Thoracic aorta (tissue), 2 donors: ENCODE data around the gene KDSR. TPM values are rescaled to one million over a fixed set of nuclear protein-coding genes. Genes with fewer than 3 reads are reported as not detected.

Experiments
- ATAC-seq: fragments of 150-250 bp; one replicate; pipeline ENCODE4 v1.8.0; 2017; ENCODE audit warnings: low read depth; ENCODE audit not compliant: insufficient number of reproducible peaks, low FRiP score
- DNase-seq: peaks from one replicate; pipeline ENCODE4 v3.0.0-alpha.2; 2020; ENCODE audit warnings: low spot score
- H3K27ac ChIP-seq, 2 donors: fragments of 200-600 bp; sonication (generic); 1 replicate in 1 of 2; 2 replicates in 1 of 2; pipeline ENCODE4 v1.5.1; 2016; ENCODE audit warnings: mild to moderate bottlenecking in 2 of 2, moderate library complexity in 2 of 2
- H3K27me3 ChIP-seq: fragments of 200-600 bp; sonication (generic); replicated peaks from 2 replicates; pipeline ENCODE4 v1.6.0; 2016; ENCODE audit warnings: mild to moderate bottlenecking; ENCODE audit not compliant: insufficient read depth
- H3K36me3 ChIP-seq: fragments of 200-600 bp; sonication (generic); one replicate; pipeline ENCODE4 v1.5.1; 2016
- H3K4me1 ChIP-seq, 2 donors: fragments of 200-600 bp; sonication (generic); 1 replicate in 1 of 2; 2 replicates in 1 of 2; pipeline versions ENCODE4 v1.5.1 to v1.6.0; 2016; ENCODE audit warnings: low read depth in 2 of 2, mild to moderate bottlenecking in 1 of 2; ENCODE audit not compliant: control insufficient read depth in 1 of 2
- H3K4me3 ChIP-seq: fragments of 200-600 bp; sonication (generic); 2 replicates; pipeline ENCODE4 v1.5.1; 2016; ENCODE audit warnings: mild to moderate bottlenecking
- H3K9me3 ChIP-seq: fragments of 200-600 bp; sonication (generic); 2 replicates; pipeline ENCODE4 v1.5.1; 2016
- total RNA-seq, 2 donors: library from RNA; depleted of rRNA; stranded (reverse); fragments of >200 nt; gene quantifications; one replicate each; pipeline versions ENCODE4 v1.1.0 to v1.2.3, GENCODE V29; 2016
- TF ChIP-seq, protein P1 (sequence below): fragments of 200-600 bp; sonication (generic); IDR thresholded peaks from one replicate; pipeline ENCODE4 v1.5.1; 2019; ENCODE audit warnings: antibody characterized with exemption

Gene KDSR
- total RNA-seq, 2 donors from 2014 or later: 46.2 to 72.4 TPM

DNA sequence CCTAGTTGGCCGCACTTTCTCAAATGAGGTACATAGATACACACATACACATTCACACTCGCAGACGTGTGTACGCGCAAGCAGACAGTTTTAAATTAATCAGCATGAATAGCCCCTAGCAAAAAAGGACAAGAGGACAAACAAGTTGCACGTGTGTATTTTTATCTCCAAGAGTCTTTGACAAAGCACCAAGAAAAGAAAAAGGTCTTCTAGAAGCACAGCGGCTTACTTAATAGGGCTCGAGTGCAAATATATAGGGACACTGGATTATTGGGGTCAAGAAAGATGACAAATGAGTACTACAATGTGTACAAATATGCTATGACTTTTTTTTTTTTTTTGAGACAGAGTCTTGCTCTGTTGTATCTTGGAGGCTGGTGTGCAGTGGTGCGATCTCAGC, 45.7 kb downstream of the KDSR start:
- Histone ChIP-seq H3K27me3 (no peaks in the 10 kb centered on the region), H3K9me3 (no peaks in the 10 kb centered on the region), H3K4me1 (peaks cover 8 to 31% of the 10 kb centered on the region in 2 donors), H3K27ac (peak overlapping the region; percentile 66 to 79), H3K4me3 (peak overlapping the region; percentile 92), H3K36me3 (no peaks in the 10 kb centered on the region)
- DNase-seq (no peak), ATAC-seq (no peak)
- TF ChIP-seq, protein P1, sequence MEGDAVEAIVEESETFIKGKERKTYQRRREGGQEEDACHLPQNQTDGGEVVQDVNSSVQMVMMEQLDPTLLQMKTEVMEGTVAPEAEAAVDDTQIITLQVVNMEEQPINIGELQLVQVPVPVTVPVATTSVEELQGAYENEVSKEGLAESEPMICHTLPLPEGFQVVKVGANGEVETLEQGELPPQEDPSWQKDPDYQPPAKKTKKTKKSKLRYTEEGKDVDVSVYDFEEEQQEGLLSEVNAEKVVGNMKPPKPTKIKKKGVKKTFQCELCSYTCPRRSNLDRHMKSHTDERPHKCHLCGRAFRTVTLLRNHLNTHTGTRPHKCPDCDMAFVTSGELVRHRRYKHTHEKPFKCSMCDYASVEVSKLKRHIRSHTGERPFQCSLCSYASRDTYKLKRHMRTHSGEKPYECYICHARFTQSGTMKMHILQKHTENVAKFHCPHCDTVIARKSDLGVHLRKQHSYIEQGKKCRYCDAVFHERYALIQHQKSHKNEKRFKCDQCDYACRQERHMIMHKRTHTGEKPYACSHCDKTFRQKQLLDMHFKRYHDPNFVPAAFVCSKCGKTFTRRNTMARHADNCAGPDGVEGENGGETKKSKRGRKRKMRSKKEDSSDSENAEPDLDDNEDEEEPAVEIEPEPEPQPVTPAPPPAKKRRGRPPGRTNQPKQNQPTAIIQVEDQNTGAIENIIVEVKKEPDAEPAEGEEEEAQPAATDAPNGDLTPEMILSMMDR: no peak

DNA sequence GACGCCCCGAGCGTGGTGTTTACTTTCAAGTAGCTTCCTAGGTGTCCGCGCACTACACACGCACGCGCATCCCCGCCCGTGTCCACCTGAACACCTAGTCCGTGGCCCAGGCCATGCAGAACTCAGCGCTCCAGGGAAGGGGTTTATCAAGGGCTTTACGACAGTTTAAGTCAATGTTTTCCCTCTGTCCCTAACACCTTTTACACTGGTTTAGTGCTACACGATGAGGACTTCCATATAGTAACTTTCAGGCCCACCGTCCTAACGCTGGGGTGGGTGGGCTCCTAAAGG, 46.1 kb downstream of the KDSR start:
- Histone ChIP-seq H3K4me3 (peak overlapping the region; percentile 92), H3K36me3 (no peaks in the 10 kb centered on the region), H3K9me3 (no peaks in the 10 kb centered on the region), H3K4me1 (peaks cover 8 to 35% of the 10 kb centered on the region in 2 donors), H3K27ac (peak overlapping the region; percentile 66 to 79), H3K27me3 (no peaks in the 10 kb centered on the region)
- TF ChIP-seq, protein P1: no peak
- ATAC-seq (no peak), DNase-seq (no peak)

DNA sequence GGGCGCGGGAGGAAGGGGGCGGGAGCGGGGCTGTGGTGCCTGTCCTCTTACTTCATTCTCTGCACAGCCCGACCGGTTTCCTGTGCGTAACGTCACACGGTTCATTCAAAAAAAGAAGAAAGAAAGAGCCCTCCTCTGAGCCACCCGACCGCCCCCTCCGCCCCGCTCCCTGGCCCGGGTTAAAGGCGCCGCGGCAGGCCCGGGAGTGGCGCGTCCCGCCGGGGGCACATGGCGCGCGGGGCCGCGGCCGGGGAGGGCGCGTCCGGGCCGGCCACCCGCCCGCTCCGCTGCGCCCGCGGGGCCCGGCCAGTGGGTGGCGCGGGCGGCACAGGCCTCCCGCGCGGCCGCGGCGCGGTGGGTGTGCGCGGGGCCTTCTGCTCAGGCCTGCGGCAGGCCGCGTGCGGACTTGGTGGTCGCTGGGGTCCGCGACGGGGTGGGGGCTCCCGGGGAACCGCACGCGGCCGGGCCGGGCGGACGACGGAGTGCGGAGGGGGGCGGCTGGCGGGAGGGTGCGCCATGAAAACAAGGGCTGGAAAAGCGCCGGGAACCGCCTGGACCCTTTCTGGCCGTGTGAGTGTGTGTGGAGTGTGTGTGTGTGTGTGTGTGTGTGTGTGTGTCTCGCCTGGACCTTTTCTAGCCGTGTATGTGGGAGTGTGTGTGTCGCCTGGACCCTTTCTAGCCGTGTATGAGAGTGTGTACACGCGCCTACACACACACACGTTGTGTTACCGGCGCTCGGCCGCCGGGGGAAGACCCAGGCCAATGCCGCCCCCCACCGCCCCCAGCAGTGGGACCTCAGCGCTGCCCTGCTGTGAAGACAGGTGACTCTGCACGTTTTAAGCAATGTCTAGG, 46.7 kb downstream of the KDSR start:
- H3K27me3 ChIP-seq: no peaks in the 10 kb centered on the region
- no peaks in the 10 kb centered on the region for H3K36me3 ChIP-seq
- H3K4me1 ChIP-seq: peaks cover 8 to 41% of the 10 kb centered on the region in 2 donors
- ATAC-seq: peak; percentile 78
- peak overlapping the region; percentile 66 to 79 for H3K27ac ChIP-seq
- H3K4me3 ChIP-seq: peak overlapping the region; percentile 92
- H3K9me3 ChIP-seq: no peaks in the 10 kb centered on the region
- peak; percentile 72 for DNase-seq
- TF ChIP-seq, protein P1: peak; percentile 8

DNA sequence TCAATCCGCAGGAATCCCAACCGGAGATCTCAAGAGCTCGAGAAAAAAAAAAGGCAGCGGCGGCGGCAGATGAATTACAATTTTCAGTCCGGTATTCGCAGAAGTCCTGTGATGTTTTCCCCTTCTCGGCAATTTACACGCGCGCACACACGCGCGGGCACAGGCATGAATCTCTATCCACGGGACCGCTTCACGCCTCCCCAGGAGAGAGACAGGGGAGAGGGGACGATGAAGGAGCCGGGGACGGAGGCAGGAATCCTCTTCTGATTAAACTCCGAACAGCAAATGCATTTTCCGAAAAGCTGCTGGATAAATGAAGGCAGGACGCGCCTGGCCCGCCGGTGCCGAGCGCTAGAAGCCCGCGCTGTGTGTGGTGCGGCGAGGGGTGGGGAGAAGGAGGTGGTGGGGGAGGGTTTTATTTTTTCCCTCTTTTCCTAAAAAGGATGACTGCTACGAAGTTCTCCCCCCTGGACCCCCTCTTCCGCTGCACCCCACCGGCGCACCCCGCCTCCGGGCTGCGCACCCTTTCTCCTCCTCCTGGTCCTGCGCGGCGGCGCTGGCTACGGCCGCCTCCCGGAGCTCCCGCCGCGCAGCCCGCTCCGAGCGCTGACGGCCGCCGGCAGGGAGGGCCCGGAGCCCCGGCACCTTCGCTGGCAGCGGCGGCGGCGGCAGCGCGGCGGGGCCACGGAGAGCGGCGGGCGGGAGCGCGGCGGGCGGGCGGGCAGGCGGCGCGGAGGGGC, 47.5 kb downstream of the KDSR start, which contains the start of gene BCL2:
Gene BCL2, minus strand, starts transcription at position 387 of the 740 bp plus-strand sequence.
- DNase-seq (no peak), ATAC-seq (no peak)
- H3K36me3 ChIP-seq: no peaks in the 10 kb centered on the region
- peak within 1 kb of the TSS; percentile 92 for H3K4me3 ChIP-seq
- peaks cover 12 to 49% of the 10 kb centered on the region in 2 donors for H3K4me1 ChIP-seq
- no peaks in the 10 kb centered on the region for H3K27me3 ChIP-seq
- no peaks in the 10 kb centered on the region for H3K9me3 ChIP-seq
- peak within 1 kb of the TSS; percentile 84 to 87 for H3K27ac ChIP-seq
- TF ChIP-seq, protein P1: no peak

DNA sequence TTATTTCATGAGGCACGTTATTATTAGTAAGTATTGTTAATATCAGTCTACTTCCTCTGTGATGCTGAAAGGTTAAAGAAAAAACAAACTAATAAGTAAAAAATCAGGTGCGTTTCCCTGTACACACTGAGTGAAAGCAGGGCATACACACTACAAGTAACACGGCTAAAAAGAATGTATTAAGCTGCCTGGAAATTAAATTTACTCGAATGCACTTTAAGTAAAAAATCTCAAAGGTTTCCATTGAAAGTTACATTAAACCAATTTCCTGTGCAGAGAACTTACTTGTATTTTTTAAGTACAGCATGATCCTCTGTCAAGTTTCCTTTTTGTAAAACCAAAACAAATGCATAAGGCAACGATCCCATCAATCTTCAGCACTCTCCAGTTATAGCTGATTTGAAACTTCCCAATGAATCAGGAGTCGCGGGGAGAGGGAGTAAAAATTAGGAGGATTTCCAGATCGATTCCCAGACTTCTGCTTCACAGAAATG, 48.1 kb downstream of the KDSR start:
- Histone ChIP-seq H3K4me1 (peaks cover 13 to 55% of the 10 kb centered on the region in 2 donors), H3K27ac (peak overlapping the region; percentile 84 to 87), H3K27me3 (no peaks in the 10 kb centered on the region), H3K36me3 (no peaks in the 10 kb centered on the region), H3K4me3 (peak overlapping the region; percentile 92), H3K9me3 (no peaks in the 10 kb centered on the region)
- DNase-seq (no peak), ATAC-seq (no peak)
- TF ChIP-seq, protein P1: no peak
